ENCODE measurements around the gene FAM135A. TPM values are rescaled to one million over a fixed set of nuclear protein-coding genes. Genes with fewer than 3 reads are reported as not detected.

FAM135A gene
- total and polyA plus RNA-seq, 2 of the 13 experiments (the other 11 are each of a cell fraction or from before 2014, with no cell fraction given) = 26.9 to 31.5 TPM

DNA sequence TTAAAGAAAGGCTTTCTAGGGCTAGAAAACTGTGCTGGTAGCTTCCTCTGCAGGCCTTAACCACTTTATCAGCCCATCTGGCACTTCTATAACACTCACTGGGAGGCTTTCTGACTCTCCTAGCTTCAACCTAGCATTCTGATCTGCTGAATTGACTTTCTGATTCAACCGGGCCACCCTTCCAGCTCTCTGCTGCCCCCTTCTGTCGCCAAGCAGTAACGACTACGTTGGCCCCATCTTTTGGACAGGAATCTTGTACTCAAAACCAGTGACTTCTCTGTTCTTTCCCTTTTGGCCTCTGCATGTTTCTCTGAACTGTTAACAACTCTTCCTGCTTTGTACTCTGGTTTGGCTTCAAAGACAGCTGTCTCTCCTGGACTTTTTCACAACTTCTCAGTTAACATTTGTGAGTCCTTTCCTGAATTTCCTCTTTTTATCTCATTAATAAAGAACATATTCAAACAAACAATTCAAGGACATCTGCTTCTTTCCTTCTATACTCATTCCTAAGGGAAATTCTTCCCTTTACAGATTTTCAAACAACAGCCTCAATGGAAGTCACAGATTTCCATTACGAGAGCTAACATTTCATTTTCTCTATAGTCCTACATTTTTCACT, 43.9 kb upstream of the FAM135A start (continued):
- TF ChIP-seq HINFP (CRISPR knock-in tag; IDR thresholded peaks at IDR 0.05; ENCODE audit: low read depth) = no peak
- TF ChIP-seq, protein P1, sequence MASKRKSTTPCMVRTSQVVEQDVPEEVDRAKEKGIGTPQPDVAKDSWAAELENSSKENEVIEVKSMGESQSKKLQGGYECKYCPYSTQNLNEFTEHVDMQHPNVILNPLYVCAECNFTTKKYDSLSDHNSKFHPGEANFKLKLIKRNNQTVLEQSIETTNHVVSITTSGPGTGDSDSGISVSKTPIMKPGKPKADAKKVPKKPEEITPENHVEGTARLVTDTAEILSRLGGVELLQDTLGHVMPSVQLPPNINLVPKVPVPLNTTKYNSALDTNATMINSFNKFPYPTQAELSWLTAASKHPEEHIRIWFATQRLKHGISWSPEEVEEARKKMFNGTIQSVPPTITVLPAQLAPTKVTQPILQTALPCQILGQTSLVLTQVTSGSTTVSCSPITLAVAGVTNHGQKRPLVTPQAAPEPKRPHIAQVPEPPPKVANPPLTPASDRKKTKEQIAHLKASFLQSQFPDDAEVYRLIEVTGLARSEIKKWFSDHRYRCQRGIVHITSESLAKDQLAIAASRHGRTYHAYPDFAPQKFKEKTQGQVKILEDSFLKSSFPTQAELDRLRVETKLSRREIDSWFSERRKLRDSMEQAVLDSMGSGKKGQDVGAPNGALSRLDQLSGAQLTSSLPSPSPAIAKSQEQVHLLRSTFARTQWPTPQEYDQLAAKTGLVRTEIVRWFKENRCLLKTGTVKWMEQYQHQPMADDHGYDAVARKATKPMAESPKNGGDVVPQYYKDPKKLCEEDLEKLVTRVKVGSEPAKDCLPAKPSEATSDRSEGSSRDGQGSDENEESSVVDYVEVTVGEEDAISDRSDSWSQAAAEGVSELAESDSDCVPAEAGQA (IDR thresholded peaks at IDR 0.05; ENCODE audit: low read depth) = no peak
- TF ChIP-seq, protein P1 (CRISPR knock-in tag; IDR thresholded peaks at IDR 0.05; ENCODE audit: borderline replicate concordance) = no peak
- TF ChIP-seq TEAD3 (CRISPR knock-in tag; optimal IDR thresholded peaks at IDR 0.05; ENCODE audit: borderline replicate concordance) = no peak
- no peak for TF ChIP-seq SETDB1 (CRISPR knock-in tag; IDR thresholded peaks at IDR 0.05; ENCODE audit: borderline replicate concordance)
- no peak for TF ChIP-seq ZNF543 (CRISPR knock-in tag; IDR thresholded peaks at IDR 0.05)
- TF ChIP-seq SRY (CRISPR knock-in tag; IDR thresholded peaks at IDR 0.05) = no peak
- TF ChIP-seq CBX5 (CRISPR knock-in tag; IDR thresholded peaks at IDR 0.05; ENCODE audit: borderline replicate concordance) = no peak
- no peak for TF ChIP-seq ZNF34 (CRISPR knock-in tag; IDR thresholded peaks at IDR 0.05; ENCODE audit: borderline replicate concordance)
- TF ChIP-seq, protein P2, sequence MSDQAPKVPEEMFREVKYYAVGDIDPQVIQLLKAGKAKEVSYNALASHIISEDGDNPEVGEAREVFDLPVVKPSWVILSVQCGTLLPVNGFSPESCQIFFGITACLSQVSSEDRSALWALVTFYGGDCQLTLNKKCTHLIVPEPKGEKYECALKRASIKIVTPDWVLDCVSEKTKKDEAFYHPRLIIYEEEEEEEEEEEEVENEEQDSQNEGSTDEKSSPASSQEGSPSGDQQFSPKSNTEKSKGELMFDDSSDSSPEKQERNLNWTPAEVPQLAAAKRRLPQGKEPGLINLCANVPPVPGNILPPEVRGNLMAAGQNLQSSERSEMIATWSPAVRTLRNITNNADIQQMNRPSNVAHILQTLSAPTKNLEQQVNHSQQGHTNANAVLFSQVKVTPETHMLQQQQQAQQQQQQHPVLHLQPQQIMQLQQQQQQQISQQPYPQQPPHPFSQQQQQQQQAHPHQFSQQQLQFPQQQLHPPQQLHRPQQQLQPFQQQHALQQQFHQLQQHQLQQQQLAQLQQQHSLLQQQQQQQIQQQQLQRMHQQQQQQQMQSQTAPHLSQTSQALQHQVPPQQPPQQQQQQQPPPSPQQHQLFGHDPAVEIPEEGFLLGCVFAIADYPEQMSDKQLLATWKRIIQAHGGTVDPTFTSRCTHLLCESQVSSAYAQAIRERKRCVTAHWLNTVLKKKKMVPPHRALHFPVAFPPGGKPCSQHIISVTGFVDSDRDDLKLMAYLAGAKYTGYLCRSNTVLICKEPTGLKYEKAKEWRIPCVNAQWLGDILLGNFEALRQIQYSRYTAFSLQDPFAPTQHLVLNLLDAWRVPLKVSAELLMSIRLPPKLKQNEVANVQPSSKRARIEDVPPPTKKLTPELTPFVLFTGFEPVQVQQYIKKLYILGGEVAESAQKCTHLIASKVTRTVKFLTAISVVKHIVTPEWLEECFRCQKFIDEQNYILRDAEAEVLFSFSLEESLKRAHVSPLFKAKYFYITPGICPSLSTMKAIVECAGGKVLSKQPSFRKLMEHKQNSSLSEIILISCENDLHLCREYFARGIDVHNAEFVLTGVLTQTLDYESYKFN (CRISPR knock-in tag; conservative IDR thresholded peaks at IDR 0.05) = no peak
- no peak for TF ChIP-seq ZNF431 (CRISPR knock-in tag; IDR thresholded peaks at IDR 0.05; ENCODE audit: borderline replicate concordance, low read depth)
- TF ChIP-seq CCAR2 (optimal IDR thresholded peaks at IDR 0.05; ENCODE audit: low read depth, low read length) = no peak
- TF ChIP-seq FOSL2 (CRISPR knock-in tag; IDR thresholded peaks at IDR 0.05) = 0 out of 2 replicates have a peak, but pooled peaks have one; percentile 39
- TF ChIP-seq SCMH1 (CRISPR knock-in tag; IDR thresholded peaks at IDR 0.05; ENCODE audit: borderline replicate concordance) = no peak
- no peak for TF ChIP-seq XBP1 (CRISPR knock-in tag; IDR thresholded peaks at IDR 0.05)
- peak; percentile 54 for TF ChIP-seq XRCC5 (optimal IDR thresholded peaks at IDR 0.05; ENCODE audit: low read length)
- TF ChIP-seq PHF21A (CRISPR knock-in tag; IDR thresholded peaks at IDR 0.05) = no peak
- TF ChIP-seq NFIB (CRISPR knock-in tag; IDR thresholded peaks at IDR 0.05; ENCODE audit: borderline replicate concordance) = no peak
- TF ChIP-seq RBM22 (optimal IDR thresholded peaks at IDR 0.05; ENCODE audit: low read length) = no peak
